SU-DHL-6 (cell line): ENCODE results near the gene OSCAR.

Experiments used
- CTCF ChIP-seq: fragments of 200-600 bp; sonication (generic); IDR thresholded peaks from one replicate; pipeline ENCODE4 v1.5.1; 2017; ENCODE audit warnings: antibody characterized with exemption, mild to moderate bottlenecking, low read length, moderate library complexity; ENCODE audit not compliant: insufficient read depth, poor library complexity, severe bottlenecking
- EZH2phosphoT487 ChIP-seq: fragments of 200-600 bp; sonication (generic), shearing (Covaris generic); conservative IDR thresholded peaks from 2 replicates; pipeline ENCODE4 v1.6.1; 2018; ENCODE audit warnings: mild to moderate bottlenecking, antibody characterized with exemption, low read length, moderate library complexity, mixed read lengths

GRCh38 chr19:54108496-54108895 is 7.9 kb upstream of the OSCAR start:
- TF ChIP-seq CTCF (no peak), EZH2phosphoT487 (no peak)
